Activated CD4-positive, alpha-beta T cell treated with anti-CD3 and anti-CD28 coated beads, Interleukin-2, amount 10 ng/mL, durations not matched to agents 24 days and 14 days (primary cell): Measurements from ENCODE around the gene MYORG. TPM values are rescaled to one million over a fixed set of nuclear protein-coding genes. Genes with fewer than 3 reads are reported as not detected.
"Not testable (repeated sequence)": the region's sequence is repeated elsewhere in the genome, so short reads cannot be mapped to it uniquely, and the experiment has no call there.

Source experiments
- DNase-seq: peaks from one replicate; pipeline ENCODE4 v3.0.0; 2022
- H3K27ac Mint-ChIP-seq: one replicate; pipeline ENCODE4 v1.8.0; 2022; ENCODE audit warnings: mild to moderate bottlenecking, mixed read lengths
- H3K27me3 Mint-ChIP-seq: one replicate; pipeline ENCODE4 v1.8.0; 2022; ENCODE audit warnings: mixed read lengths
- H3K36me3 Mint-ChIP-seq: one replicate; pipeline ENCODE4 v1.8.0; 2022; ENCODE audit warnings: low read depth, mild to moderate bottlenecking, mixed read lengths
- H3K4me1 Mint-ChIP-seq: one replicate; pipeline ENCODE4 v1.8.0; 2021; ENCODE audit warnings: mixed read lengths
- H3K4me3 Mint-ChIP-seq: one replicate; pipeline ENCODE4 v1.8.0; 2022; ENCODE audit warnings: mild to moderate bottlenecking, moderate library complexity, mixed read lengths
- H3K9me3 Mint-ChIP-seq: one replicate; pipeline ENCODE4 v1.8.0; 2021; ENCODE audit warnings: mixed read lengths
- intact Hi-C: fragments of 100-400 bp; cut with micrococcal nuclease; formaldehyde crosslinking; loops from one replicate; pipeline ENCODE4 v1.15.1; 2023
- total RNA-seq: library from RNA; stranded (reverse); gene quantifications from 2 replicates; pipeline ENCODE4 v1.2.3, GENCODE V29; 2022

MYORG gene
- total RNA-seq, 1 donor from 2014 or later = 1.4 TPM

GRCh38 chr9:34369636-34370035, 7.1 kb downstream of the MYORG start:
- peaks cover 13% of the 10 kb centered on the region for H3K36me3 Mint-ChIP-seq
- H3K27me3 Mint-ChIP-seq = no peaks in the 10 kb centered on the region
- H3K4me3 Mint-ChIP-seq = no peak overlapping the region
- no peaks in the 10 kb centered on the region for H3K9me3 Mint-ChIP-seq
- DNase-seq = no peak
- intact Hi-C loops = no loop called here
- no peak overlapping the region for H3K27ac Mint-ChIP-seq
- peaks cover 4% of the 10 kb centered on the region for H3K4me1 Mint-ChIP-seq

GRCh38 chr9:34368796-34369195, 7.9 kb downstream of the MYORG start:
- H3K36me3 Mint-ChIP-seq = peaks cover 13% of the 10 kb centered on the region
- H3K27me3 Mint-ChIP-seq, H3K27ac Mint-ChIP-seq, H3K4me1 Mint-ChIP-seq, intact Hi-C loops, DNase-seq, H3K9me3 Mint-ChIP-seq, H3K4me3 Mint-ChIP-seq: not testable (repeated sequence)

GRCh38 chr9:34367751-34368410, 8.8 kb downstream of the MYORG start:
- H3K27me3 Mint-ChIP-seq, H3K9me3 Mint-ChIP-seq, H3K27ac Mint-ChIP-seq, DNase-seq, intact Hi-C loops, H3K4me3 Mint-ChIP-seq: not testable (repeated sequence)
- Mint-ChIP-seq H3K4me1 (peaks cover 13% of the 10 kb centered on the region), H3K36me3 (peaks cover 13% of the 10 kb centered on the region)

- no peaks in the 10 kb centered on the region for H3K27me3 Mint-ChIP-seq
- no peaks in the 10 kb centered on the region for H3K9me3 Mint-ChIP-seq
- H3K4me1 Mint-ChIP-seq = peaks cover 15% of the 10 kb centered on the region
- H3K4me3 Mint-ChIP-seq = no peak overlapping the region
- intact Hi-C loops = no loop called here
- peaks cover 13% of the 10 kb centered on the region for H3K36me3 Mint-ChIP-seq
- no peak overlapping the region for H3K27ac Mint-ChIP-seq
- DNase-seq = no peak
Measured at GRCh38 chr9:34366365-34366764, 10.3 kb downstream of the MYORG start.

DNA sequence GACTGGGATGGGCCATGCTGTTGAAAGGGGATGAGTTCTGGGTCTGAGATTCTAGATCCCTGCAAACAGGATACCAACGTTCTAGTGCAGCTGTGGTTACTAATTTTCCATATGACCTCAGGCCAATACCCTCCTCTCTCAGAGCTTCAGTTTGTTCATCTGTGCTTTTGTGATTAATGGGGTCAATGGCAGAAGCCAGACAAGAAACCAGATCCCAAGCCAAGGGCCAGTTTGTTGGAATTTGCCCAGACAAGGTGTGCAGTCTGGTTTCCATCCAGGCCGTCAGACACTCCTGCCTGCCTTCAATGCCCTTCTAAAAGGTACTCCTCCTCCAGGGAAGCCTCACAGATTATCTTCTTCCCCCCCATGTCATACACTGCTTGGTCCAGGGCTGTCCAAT, 11.4 kb downstream of the MYORG start:
- no peak for DNase-seq
- H3K27me3 Mint-ChIP-seq = no peaks in the 10 kb centered on the region
- peaks cover 15% of the 10 kb centered on the region for H3K4me1 Mint-ChIP-seq
- intact Hi-C loops = no loop called here
- H3K9me3 Mint-ChIP-seq = no peaks in the 10 kb centered on the region
- no peak overlapping the region for H3K4me3 Mint-ChIP-seq
- H3K36me3 Mint-ChIP-seq = peaks cover 13% of the 10 kb centered on the region
- no peak overlapping the region for H3K27ac Mint-ChIP-seq

GRCh38 chr9:34363619-34364351, 12.9 kb downstream of the MYORG start:
- intact Hi-C loops = no loop called here
- Mint-ChIP-seq H3K36me3 (peaks cover 11% of the 10 kb centered on the region), H3K27me3 (no peaks in the 10 kb centered on the region), H3K27ac (peak overlapping the region; percentile 25), H3K9me3 (no peaks in the 10 kb centered on the region), H3K4me1 (peaks cover 13% of the 10 kb centered on the region), H3K4me3 (peak overlapping the region; percentile 12)
- DNase-seq = peak; percentile 63

DNA sequence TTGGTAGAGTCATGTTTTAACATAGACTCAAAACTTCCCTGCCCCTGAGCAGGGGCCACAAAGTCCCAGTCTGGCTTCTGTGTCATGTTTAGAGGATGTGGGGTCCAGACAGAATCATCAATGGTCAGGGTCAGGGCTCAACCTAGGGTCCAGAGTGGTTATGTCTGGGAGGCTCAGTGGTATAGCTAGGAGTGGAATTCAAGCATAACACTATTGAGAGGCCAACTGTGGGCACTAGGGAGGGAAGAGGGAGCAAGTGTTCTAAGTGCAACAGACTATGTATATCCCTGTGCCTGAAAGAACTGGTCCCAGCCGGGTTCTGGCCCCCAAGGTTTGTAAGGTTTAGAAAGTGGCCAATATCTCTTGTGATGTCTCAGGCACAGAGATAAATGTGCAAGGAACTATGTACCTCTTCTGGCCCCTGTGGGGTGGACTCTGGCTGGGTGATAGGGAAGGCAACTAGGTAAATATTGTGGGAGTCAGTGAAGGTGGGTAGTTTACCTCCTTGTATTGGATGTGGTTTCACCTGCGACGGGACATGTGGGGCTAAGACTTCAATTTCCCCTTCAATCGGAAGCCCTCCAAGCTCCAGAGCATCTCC, 14.0 kb downstream of the MYORG start:
- Mint-ChIP-seq H3K36me3 (peaks cover 6% of the 10 kb centered on the region), H3K4me1 (peaks cover 13% of the 10 kb centered on the region), H3K27ac (no peak overlapping the region), H3K9me3 (no peaks in the 10 kb centered on the region), H3K27me3 (no peaks in the 10 kb centered on the region), H3K4me3 (no peak overlapping the region)
- no peak for DNase-seq
- intact Hi-C loops = no loop called here

GRCh38 chr9:34352957-34353356, 23.7 kb downstream of the MYORG start:
- H3K27me3 Mint-ChIP-seq, H3K4me1 Mint-ChIP-seq, H3K9me3 Mint-ChIP-seq, H3K27ac Mint-ChIP-seq, DNase-seq, H3K4me3 Mint-ChIP-seq, intact Hi-C loops: not testable (repeated sequence)
- H3K36me3 Mint-ChIP-seq = peaks cover 10% of the 10 kb centered on the region

GRCh38 chr9:34352122-34352652, 24.5 kb downstream of the MYORG start:
- H3K27ac Mint-ChIP-seq, H3K27me3 Mint-ChIP-seq, H3K9me3 Mint-ChIP-seq, intact Hi-C loops, H3K4me1 Mint-ChIP-seq, H3K4me3 Mint-ChIP-seq, DNase-seq: not testable (repeated sequence)
- H3K36me3 Mint-ChIP-seq = peaks cover 15% of the 10 kb centered on the region

DNA sequence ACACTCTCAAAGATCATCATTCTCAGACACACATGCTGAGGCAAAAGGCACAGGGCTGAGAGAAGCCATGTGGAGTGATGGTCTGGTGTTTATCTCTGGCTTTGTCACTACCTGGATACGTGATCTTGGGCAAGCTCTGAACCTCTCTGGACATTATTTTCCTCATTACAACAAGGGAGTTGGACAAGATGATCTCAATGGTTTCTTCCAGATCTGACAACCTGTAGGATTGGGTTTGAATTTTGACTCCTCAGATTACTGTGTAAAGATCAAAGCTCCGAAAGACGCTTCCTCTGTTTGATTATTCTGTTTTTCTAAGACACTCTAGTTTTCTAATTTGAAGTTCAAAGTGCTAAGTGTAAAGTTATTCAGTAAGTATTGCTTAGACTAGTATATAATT, 27.4 kb downstream of the MYORG start:
- intact Hi-C loops = no loop called here
- Mint-ChIP-seq H3K36me3 (peaks cover 12% of the 10 kb centered on the region), H3K9me3 (no peaks in the 10 kb centered on the region), H3K27ac (no peak overlapping the region), H3K27me3 (no peaks in the 10 kb centered on the region), H3K4me3 (no peak overlapping the region), H3K4me1 (no peaks in the 10 kb centered on the region)
- DNase-seq = no peak

- intact Hi-C loops = no loop called here
- no peaks in the 10 kb centered on the region for H3K9me3 Mint-ChIP-seq
- no peaks in the 10 kb centered on the region for H3K4me1 Mint-ChIP-seq
- no peaks in the 10 kb centered on the region for H3K27me3 Mint-ChIP-seq
- H3K4me3 Mint-ChIP-seq = no peak overlapping the region
- no peak for DNase-seq
- peaks cover 21% of the 10 kb centered on the region for H3K36me3 Mint-ChIP-seq
- H3K27ac Mint-ChIP-seq = no peak overlapping the region
Measured at GRCh38 chr9:34347800-34348158, 28.9 kb downstream of the MYORG start.

DNA sequence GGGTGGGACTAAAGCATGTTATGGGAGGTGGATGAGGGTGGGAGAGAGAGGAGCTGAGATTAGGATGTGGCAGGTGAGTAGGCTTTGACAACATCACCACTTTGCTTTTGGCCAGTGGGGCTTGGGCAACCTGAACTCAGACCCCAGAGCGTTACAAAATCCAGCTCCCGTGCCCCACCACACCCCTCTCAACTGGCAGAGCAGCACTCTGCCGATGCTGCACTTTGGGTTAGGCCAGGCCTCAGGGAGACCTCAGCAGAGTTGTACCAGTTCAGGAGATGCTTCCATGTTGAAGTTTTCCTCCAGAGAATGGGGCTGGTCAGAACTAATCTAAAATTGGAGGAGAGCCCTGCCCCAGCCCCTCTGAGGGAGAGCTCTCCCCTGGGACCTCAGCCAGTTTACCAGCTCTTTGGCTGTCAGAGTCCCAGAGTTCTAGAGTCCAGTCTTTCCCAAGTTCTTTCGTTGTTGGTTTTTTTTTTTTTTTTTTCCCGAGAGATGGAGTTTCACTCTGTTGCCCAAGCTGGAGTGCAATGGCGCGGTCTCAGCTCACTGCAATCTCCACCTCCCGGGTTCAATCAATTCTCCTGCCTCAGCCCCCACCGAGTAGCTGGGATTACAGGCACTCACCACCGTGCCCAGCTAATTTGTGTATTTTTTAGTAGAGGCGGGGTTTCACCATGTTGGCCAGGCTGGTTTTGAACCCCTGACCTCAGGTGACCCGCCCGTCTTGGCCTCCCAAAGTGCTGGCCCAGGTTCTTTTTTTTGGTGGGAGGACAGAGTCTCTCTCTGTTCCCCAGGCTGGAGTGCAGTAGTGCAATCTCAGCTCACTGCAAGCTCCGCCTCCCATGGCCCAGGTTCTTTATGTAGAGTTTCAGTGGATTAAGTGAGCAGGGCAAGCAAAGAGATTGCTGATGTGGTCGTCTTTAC, 29.6 kb downstream of the MYORG start:
- no peaks in the 10 kb centered on the region for H3K27me3 Mint-ChIP-seq
- H3K36me3 Mint-ChIP-seq = peaks cover 24% of the 10 kb centered on the region
- H3K4me3 Mint-ChIP-seq = no peak overlapping the region
- H3K4me1 Mint-ChIP-seq = no peaks in the 10 kb centered on the region
- no peaks in the 10 kb centered on the region for H3K9me3 Mint-ChIP-seq
- no peak overlapping the region for H3K27ac Mint-ChIP-seq
- no peak for DNase-seq
- intact Hi-C loops = no loop called here

GRCh38 chr9:34343605-34344004, 33.1 kb downstream of the MYORG start:
- H3K4me1 Mint-ChIP-seq = no peaks in the 10 kb centered on the region
- H3K27me3 Mint-ChIP-seq = no peaks in the 10 kb centered on the region
- H3K36me3 Mint-ChIP-seq = peaks cover 35% of the 10 kb centered on the region
- no peak overlapping the region for H3K27ac Mint-ChIP-seq
- no peak for DNase-seq
- intact Hi-C loops = no loop called here
- no peaks in the 10 kb centered on the region for H3K9me3 Mint-ChIP-seq
- no peak overlapping the region for H3K4me3 Mint-ChIP-seq
